B cell (primary cell): ENCODE measurements around the gene RPL39L. TPM values are rescaled to one million over a fixed set of nuclear protein-coding genes. Genes with fewer than 3 reads are reported as not detected.
A peak's percentile ranks its signal among the peaks of the same experiment; 100 is the strongest.

Experiments
- ATAC-seq: fragments of 200-7000 bp; cut with Tn5 transposase; one replicate; pipeline ENCODE4 v1.10.0; 2021; ENCODE audit warnings: low read depth, mild to moderate bottlenecking, moderate number of reproducible peaks, moderate library complexity
- CTCF ChIA-PET: fragments of 350-600 bp; sonication (Branson Sonifier 250); formaldehyde crosslinking; loops from one replicate; lab custom pipeline; 2021; ENCODE audit warnings: antibody characterized with exemption, inconsistent platforms; lab: Charles Lee
- POLR2A ChIA-PET: fragments of 350-600 bp; sonication (Branson Sonifier 250); formaldehyde crosslinking; loops from one replicate; lab custom pipeline; 2021; ENCODE audit warnings: antibody characterized with exemption; lab: Charles Lee
- DNase-seq: peaks from one replicate; pipeline ENCODE4 v3.0.0; 2013
- H2AFZ ChIP-seq: 2 replicates; pipeline ENCODE4 v1.6.1; 2012; ENCODE audit warnings: mild to moderate bottlenecking, low read depth, low read length; ENCODE audit not compliant: insufficient read depth, poor library complexity, severe bottlenecking
- H3K27ac ChIP-seq, 2 donors: 1 replicate in 1 of 2; 2 replicates in 1 of 2; pipeline ENCODE4 v1.5.1; 2012 to 2013; ENCODE audit warnings: low read length in 2 of 2, mild to moderate bottlenecking in 2 of 2, moderate library complexity in 1 of 2
- H3K27me3 ChIP-seq, 4 experiments: fragments of 200-600 bp in 1 of 4; sonication (generic) in 1 of 4; replicated peaks in 1 of 4; 1 replicate in 2 of 4; 2 replicates in 2 of 4; pipeline versions ENCODE4 v1.6.1 to v1.7.0; 2013 to 2016; ENCODE audit warnings: low read length in 3 of 4, mild to moderate bottlenecking in 2 of 4, mixed read lengths in 1 of 4, moderate library complexity in 1 of 4; ENCODE audit not compliant: insufficient read depth in 4 of 4, control insufficient read depth in 3 of 4; ENCODE audit errors: control extremely low read depth in 1 of 4
- H3K36me3 ChIP-seq, 2 experiments: replicated peaks in 1 of 2; 1 replicate in 1 of 2; 2 replicates in 1 of 2; pipeline versions ENCODE4 v1.6.1 to v1.7.1; 2013; ENCODE audit warnings: low read length in 1 of 2; ENCODE audit not compliant: insufficient read depth in 2 of 2, control insufficient read depth in 1 of 2; ENCODE audit errors: control extremely low read depth in 1 of 2, extremely low read depth in 1 of 2
- H3K4me1 ChIP-seq, 2 donors: fragments of 200-600 bp in 1 of 2; sonication (generic) in 1 of 2; 1 replicate in 1 of 2; 2 replicates in 1 of 2; pipeline versions ENCODE4 v1.5.1 to v1.6.1; 2013 to 2017; ENCODE audit warnings: low read length in 2 of 2; ENCODE audit not compliant: control insufficient read depth in 2 of 2, insufficient read depth in 2 of 2
- H3K4me2 ChIP-seq: replicated peaks from 2 replicates; pipeline ENCODE3; 2012; ENCODE audit warnings: mild to moderate bottlenecking, low read depth, low read length; ENCODE audit not compliant: poor library complexity, severe bottlenecking
- H3K4me3 ChIP-seq, 5 experiments: fragments of 200-600 bp in 1 of 5; sonication (generic) in 1 of 5; 1 replicate in 3 of 5; 2 replicates in 2 of 5; pipeline versions ENCODE4 v1.5.1 to v1.7.0; 2011 to 2016; ENCODE audit warnings: low read length in 4 of 5, mild to moderate bottlenecking in 4 of 5, low read depth in 2 of 5, control low read depth in 1 of 5, moderate library complexity in 1 of 5; ENCODE audit not compliant: insufficient read depth in 1 of 5; ENCODE audit errors: control extremely low read depth in 1 of 5, extremely low read depth in 1 of 5
- H3K79me2 ChIP-seq: fragments of 200-600 bp; sonication (generic); one replicate; pipeline ENCODE4 v1.6.0; 2016; ENCODE audit warnings: low read length; ENCODE audit not compliant: control insufficient read depth, insufficient read depth
- H3K9ac ChIP-seq: fragments of 200-600 bp; sonication (generic); 2 replicates; pipeline ENCODE4 v1.6.1; 2017; ENCODE audit warnings: mild to moderate bottlenecking, low read length, moderate library complexity
- H3K9me3 ChIP-seq, 3 donors: one replicate each; pipeline versions ENCODE4 v1.6.1 to v1.7.1; 2013; ENCODE audit warnings: low read length in 2 of 3; ENCODE audit not compliant: control insufficient read depth in 2 of 3, insufficient read depth in 1 of 3; ENCODE audit errors: control extremely low read depth in 1 of 3
- H4K20me1 ChIP-seq: 2 replicates; pipeline ENCODE4 v1.6.0; 2012; ENCODE audit warnings: mild to moderate bottlenecking, low read length; ENCODE audit not compliant: insufficient read depth, control insufficient read depth, poor library complexity, severe bottlenecking
- H3K27ac Mint-ChIP-seq: one replicate; pipeline ENCODE4 v1.8.0; 2021; ENCODE audit warnings: mixed read lengths
- H3K27me3 Mint-ChIP-seq: one replicate; pipeline ENCODE4 v1.8.0; 2021; ENCODE audit warnings: mixed read lengths
- H3K4me1 Mint-ChIP-seq: one replicate; pipeline ENCODE4 v1.8.0; 2021; ENCODE audit warnings: mixed read lengths
- H3K4me3 Mint-ChIP-seq: one replicate; pipeline ENCODE4 v1.8.0; 2021; ENCODE audit warnings: mixed read lengths
- H3K9me3 Mint-ChIP-seq: one replicate; pipeline ENCODE4 v1.8.0; 2022; ENCODE audit warnings: mixed read lengths; ENCODE audit not compliant: insufficient read depth
- EZH2 ChIP-seq: IDR thresholded peaks from 2 replicates; pipeline ENCODE4 v1.6.1; 2012; ENCODE audit warnings: borderline replicate concordance, low read depth, mild to moderate bottlenecking, moderate library complexity, low read length; ENCODE audit not compliant: insufficient read depth, poor library complexity, severe bottlenecking
- WGBS: methylation state at CpG from one replicate; pipeline ENCODE4 v1.1.5; 2013; ENCODE audit warnings: missing lambda C conversion rate; ENCODE audit not compliant: insufficient coverage; 5-methylcytosine and 5-hydroxymethylcytosine counted together
- intact Hi-C: fragments of 100-400 bp; cut with micrococcal nuclease; formaldehyde crosslinking; loops from one replicate; pipeline ENCODE4 v1.10.0; 2022
- polyA plus RNA-seq: library from polyadenylated mRNA; depleted of rRNA; stranded (reverse); fragments of >200 nt; gene quantifications from 2 replicates; pipeline ENCODE4 v1.2.3, GENCODE V29; 2012
- total RNA-seq, 2 donors: library from RNA; stranded (reverse); fragments of 120-200 nt in 1 of 2; gene quantifications; 1 replicate in 1 of 2; 2 replicates in 1 of 2; pipeline versions ENCODE4 v1.2.3 to v1.2.4, GENCODE V29; 2013 to 2022
- TF ChIP-seq, protein P1 (sequence below): fragments of 200-600 bp; IDR thresholded peaks from one replicate; pipeline ENCODE4 v1.8.0; 2022; ENCODE audit warnings: antibody characterized with exemption, mild to moderate bottlenecking

The RPL39L gene
- total and polyA plus RNA-seq, 2 donors (not counting 1 experiment from before 2014, with no cell fraction given), result 3.1 to 4.5 TPM

DNA sequence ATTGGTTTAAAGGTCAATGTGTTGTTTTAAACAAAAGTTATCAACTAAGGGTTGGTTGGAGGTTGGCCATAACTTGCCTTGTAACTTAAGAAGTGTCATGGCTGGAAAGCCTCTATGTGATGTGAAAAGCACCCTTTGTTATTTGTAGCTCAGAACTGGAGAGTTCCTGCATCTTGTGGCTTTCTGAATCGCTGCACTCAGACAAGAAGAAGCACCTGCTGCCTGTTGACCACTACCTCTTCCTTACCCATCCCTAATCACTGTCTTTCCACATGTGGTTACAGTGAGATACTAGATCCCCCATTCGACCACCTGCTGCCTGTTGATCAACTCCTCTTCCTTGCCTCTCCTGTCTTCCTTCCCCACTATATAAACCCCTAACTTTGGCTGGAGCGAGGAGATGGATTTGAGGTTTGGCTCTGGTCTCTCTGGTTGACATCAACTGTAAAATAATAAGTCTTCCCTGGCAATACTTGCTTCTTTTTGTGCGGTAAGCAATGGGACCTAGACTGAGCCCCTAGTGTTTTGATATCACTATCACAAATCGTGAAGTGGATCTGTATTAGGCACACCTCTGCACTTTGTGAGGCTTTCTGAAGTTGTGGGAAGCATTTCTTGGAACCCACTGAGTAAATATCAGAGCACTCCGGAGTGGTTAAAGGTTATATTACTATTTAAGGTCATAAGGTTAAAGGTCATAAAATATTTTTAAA is 13.8 kb downstream of the RPL39L start:
- Mint-ChIP-seq H3K9me3 (peaks cover 3% of the 10 kb centered on the region), H3K4me1 (peaks cover 36% of the 10 kb centered on the region), H3K4me3 (peak overlapping the region; percentile 5), H3K27me3 (no peaks in the 10 kb centered on the region), H3K27ac (peak overlapping the region; percentile 80)
- peak; percentile 56 for ATAC-seq
- 0% methylated on average over 1 of the region's 6 CpGs for WGBS
- Histone ChIP-seq H2AFZ (no peak overlapping the region), H3K36me3 (peaks cover 0 to 1% of the 10 kb centered on the region in 2 experiments), H3K27ac (peak overlapping the region; percentile 1 to 9), H3K4me1 (peaks cover 23 to 26% of the 10 kb centered on the region in 2 donors), H3K79me2 (peaks cover 17% of the 10 kb centered on the region), H3K9me3 (peaks cover 4 to 6% (median 4%) of the 10 kb centered on the region in 3 donors), H3K4me2 (peak overlapping the region; percentile 49), H4K20me1 (no peaks in the 10 kb centered on the region), H3K9ac (no peak overlapping the region), H3K4me3 (no peak overlapping the region), H3K27me3 (no peaks in the 10 kb centered on the region)
- POLR2A ChIA-PET, result interaction anchor here (0.9 kb wide), 1 partner anchor 9 kb away, joined by 3 read pairs; no protein-coding TSS in a partner anchor
- intact Hi-C loops, result loop anchor here (2.0 kb wide), 1 partner anchor 13 kb away; the partner anchor contains the start of gene RPL39L
- CTCF ChIA-PET, result interaction anchor here (1.3 to 5.1 kb wide), 4 partner anchors 12 to 40 kb away, joined by 3 to 31 read pairs (median 9); partner anchors contain the start of gene RPL39L
- TF ChIP-seq EZH2, result no peak
- TF ChIP-seq, protein P1, sequence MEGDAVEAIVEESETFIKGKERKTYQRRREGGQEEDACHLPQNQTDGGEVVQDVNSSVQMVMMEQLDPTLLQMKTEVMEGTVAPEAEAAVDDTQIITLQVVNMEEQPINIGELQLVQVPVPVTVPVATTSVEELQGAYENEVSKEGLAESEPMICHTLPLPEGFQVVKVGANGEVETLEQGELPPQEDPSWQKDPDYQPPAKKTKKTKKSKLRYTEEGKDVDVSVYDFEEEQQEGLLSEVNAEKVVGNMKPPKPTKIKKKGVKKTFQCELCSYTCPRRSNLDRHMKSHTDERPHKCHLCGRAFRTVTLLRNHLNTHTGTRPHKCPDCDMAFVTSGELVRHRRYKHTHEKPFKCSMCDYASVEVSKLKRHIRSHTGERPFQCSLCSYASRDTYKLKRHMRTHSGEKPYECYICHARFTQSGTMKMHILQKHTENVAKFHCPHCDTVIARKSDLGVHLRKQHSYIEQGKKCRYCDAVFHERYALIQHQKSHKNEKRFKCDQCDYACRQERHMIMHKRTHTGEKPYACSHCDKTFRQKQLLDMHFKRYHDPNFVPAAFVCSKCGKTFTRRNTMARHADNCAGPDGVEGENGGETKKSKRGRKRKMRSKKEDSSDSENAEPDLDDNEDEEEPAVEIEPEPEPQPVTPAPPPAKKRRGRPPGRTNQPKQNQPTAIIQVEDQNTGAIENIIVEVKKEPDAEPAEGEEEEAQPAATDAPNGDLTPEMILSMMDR, result no peak
- DNase-seq, result peak; percentile 55

- H3K27me3 ChIP-seq, result no peaks in the 10 kb centered on the region
- DNase-seq (no peak), ATAC-seq (no peak)
- no peak overlapping the region for H2AFZ ChIP-seq
- H3K27ac ChIP-seq, result no peak overlapping the region
- no peak overlapping the region for H3K9ac ChIP-seq
- H3K36me3 ChIP-seq, result no peaks in the 10 kb centered on the region
- no peak overlapping the region for H3K4me3 Mint-ChIP-seq
- peaks cover 27% of the 10 kb centered on the region for H3K4me1 Mint-ChIP-seq
- TF ChIP-seq, protein P1, result no peak
- no peak for TF ChIP-seq EZH2
- no peaks in the 10 kb centered on the region for H3K27me3 Mint-ChIP-seq
- H4K20me1 ChIP-seq, result no peaks in the 10 kb centered on the region
- H3K4me1 ChIP-seq, result peaks cover 14 to 18% of the 10 kb centered on the region in 2 donors
- H3K4me3 ChIP-seq, result no peak overlapping the region
- peaks cover 3% of the 10 kb centered on the region for H3K9me3 Mint-ChIP-seq
- no peaks in the 10 kb centered on the region for H3K9me3 ChIP-seq
- H3K27ac Mint-ChIP-seq, result no peak overlapping the region
- WGBS, result no CpG with 5 or more reads among the region's 1 CpG
- intact Hi-C loops, result no loop called here
- no peak overlapping the region for H3K4me2 ChIP-seq
- ChIA-PET POLR2A (no interaction called here), CTCF (interaction anchor here (0.9 to 5.1 kb wide), 3 partner anchors 9 to 43 kb away, joined by 3 to 31 read pairs (median 9); partner anchors contain the start of gene RPL39L)
- peaks cover 10% of the 10 kb centered on the region for H3K79me2 ChIP-seq
These were observed 17.0 kb downstream of the RPL39L start for GRCh38 chr3:187122261-187122660.
